ENCODE measurements around the gene MS4A8.

The MS4A8 gene

GRCh38 chr11:60762851-60763691 is 63.7 kb downstream of the MS4A8 start:
- no peak overlapping the region for H3K4me3 ChIP-seq (ENCODE audit: low read depth, low read length)

GRCh38 chr11:60763692-60764369 is 64.4 kb downstream of the MS4A8 start:
- Histone ChIP-seq H3K36me3 (no peaks in the 10 kb centered on the region), H3K9me3 (ENCODE audit: severe bottlenecking) (no peaks in the 10 kb centered on the region), H3K27me3 (ENCODE audit: insufficient read depth, low read depth, severe bottlenecking) (no peaks in the 10 kb centered on the region), H3K4me3 (ENCODE audit: low read depth, low read length) (no peak overlapping the region), H3K27ac (no peak overlapping the region)
- DNase-seq = no peak
- no peak for TF ChIP-seq CTCF (IDR thresholded peaks at IDR 0.05; ENCODE audit: low read depth, low read length)

More at GRCh38 chr11:60762851-60763691, 63.7 kb downstream of the MS4A8 start:
- H3K9me3 ChIP-seq (ENCODE audit: severe bottlenecking) = no peaks in the 10 kb centered on the region
- no peak overlapping the region for H3K27ac ChIP-seq
- H3K36me3 ChIP-seq = no peaks in the 10 kb centered on the region
- H3K27me3 ChIP-seq (ENCODE audit: insufficient read depth, low read depth, severe bottlenecking) = no peaks in the 10 kb centered on the region
- peak; percentile 45 for TF ChIP-seq CTCF (IDR thresholded peaks at IDR 0.05; ENCODE audit: low read depth, low read length)
- DNase-seq = no peak

GRCh38 chr11:60764879-60765278 is 65.5 kb downstream of the MS4A8 start:
- TF ChIP-seq CTCF (IDR thresholded peaks at IDR 0.05; ENCODE audit: low read depth, low read length) = no peak
- no peaks in the 10 kb centered on the region for H3K36me3 ChIP-seq
- H3K27me3 ChIP-seq (ENCODE audit: insufficient read depth, low read depth, severe bottlenecking) = no peaks in the 10 kb centered on the region
- no peaks in the 10 kb centered on the region for H3K9me3 ChIP-seq (ENCODE audit: severe bottlenecking)
- DNase-seq = no peak
- no peak overlapping the region for H3K27ac ChIP-seq
- H3K4me3 ChIP-seq (ENCODE audit: low read depth, low read length) = no peak overlapping the region

GRCh38 chr11:60765355-60765754 is 65.9 kb downstream of the MS4A8 start:
- no peak for TF ChIP-seq CTCF (IDR thresholded peaks at IDR 0.05; ENCODE audit: low read depth, low read length)
- H3K27ac ChIP-seq = no peak overlapping the region
- no peak for DNase-seq
- no peaks in the 10 kb centered on the region for H3K9me3 ChIP-seq (ENCODE audit: severe bottlenecking)
- H3K4me3 ChIP-seq (ENCODE audit: low read depth, low read length) = no peak overlapping the region
- no peaks in the 10 kb centered on the region for H3K27me3 ChIP-seq (ENCODE audit: insufficient read depth, low read depth, severe bottlenecking)
- no peaks in the 10 kb centered on the region for H3K36me3 ChIP-seq
